COLO668 (cell line): Measurements from ENCODE around the gene ARMC2.
"Not testable (repeated sequence)": the region's sequence is repeated elsewhere in the genome, so short reads cannot be mapped to it uniquely, and the experiment has no call there.

Source experiments
- DNase-seq: peaks from one replicate; lab custom pipeline; 2025; ENCODE audit not compliant: unreplicated experiment; lab: John Stamatoyannopoulos, UW

ARMC2 gene

DNA sequence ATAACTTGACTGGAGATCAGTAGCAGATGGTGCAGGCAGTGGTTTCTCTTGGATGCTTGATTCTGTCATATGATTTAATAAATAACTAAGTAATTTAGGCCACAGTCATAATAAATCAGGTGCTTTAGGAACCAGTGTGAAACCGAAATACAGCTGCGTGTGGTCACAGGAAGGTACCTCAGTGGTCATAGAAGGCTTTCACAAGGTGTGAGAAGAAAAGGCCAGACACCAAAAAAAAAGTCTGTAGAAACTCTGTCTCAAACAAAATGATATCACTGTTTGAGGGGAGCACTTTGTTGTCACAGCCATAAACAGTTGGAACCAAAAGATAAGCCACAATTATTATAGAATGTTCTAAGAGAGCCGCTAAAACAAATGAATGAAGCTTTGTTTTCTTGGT is 56.5 kb downstream of the ARMC2 start:
- DNase-seq: no peak

GRCh38 chr6:108914235-108915022 is 66.2 kb downstream of the ARMC2 start:
- DNase-seq: peak; percentile 16

GRCh38 chr6:108915258-108915657 is 67.0 kb downstream of the ARMC2 start:
- DNase-seq: no peak

DNA sequence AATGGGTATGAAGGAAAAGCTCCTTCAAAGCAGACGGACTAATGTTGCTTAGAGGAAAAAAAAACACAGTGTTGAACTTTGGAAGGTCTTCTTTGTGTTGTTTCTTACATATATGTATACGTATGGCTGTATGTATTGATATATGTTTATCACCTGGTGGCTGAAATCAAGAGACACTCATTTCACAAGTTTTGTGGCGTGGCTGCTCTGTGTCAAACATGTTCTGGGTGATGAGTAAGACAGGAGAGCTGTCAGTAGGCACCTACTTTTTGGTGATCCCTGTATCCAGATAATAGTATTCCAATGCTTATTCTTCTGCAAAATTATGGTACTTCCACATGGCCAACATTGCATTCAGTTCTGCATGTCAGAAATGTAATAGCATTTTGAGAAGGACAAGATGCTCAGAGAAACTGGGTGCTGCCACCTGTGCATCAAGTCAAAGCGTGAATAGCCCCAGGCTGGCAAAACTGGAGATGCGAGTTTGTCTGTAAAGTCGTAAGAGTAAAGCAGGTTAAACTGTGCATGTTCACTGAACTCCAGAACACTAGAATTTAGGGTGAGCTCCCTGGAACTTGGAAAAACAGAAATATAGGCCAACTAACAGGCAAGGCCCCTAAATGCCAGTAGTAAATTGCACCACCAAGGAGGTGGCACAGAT is 67.9 kb downstream of the ARMC2 start:
- no peak for DNase-seq

GRCh38 chr6:108920751-108921150 is 72.5 kb downstream of the ARMC2 start:
- DNase-seq: no peak

DNA sequence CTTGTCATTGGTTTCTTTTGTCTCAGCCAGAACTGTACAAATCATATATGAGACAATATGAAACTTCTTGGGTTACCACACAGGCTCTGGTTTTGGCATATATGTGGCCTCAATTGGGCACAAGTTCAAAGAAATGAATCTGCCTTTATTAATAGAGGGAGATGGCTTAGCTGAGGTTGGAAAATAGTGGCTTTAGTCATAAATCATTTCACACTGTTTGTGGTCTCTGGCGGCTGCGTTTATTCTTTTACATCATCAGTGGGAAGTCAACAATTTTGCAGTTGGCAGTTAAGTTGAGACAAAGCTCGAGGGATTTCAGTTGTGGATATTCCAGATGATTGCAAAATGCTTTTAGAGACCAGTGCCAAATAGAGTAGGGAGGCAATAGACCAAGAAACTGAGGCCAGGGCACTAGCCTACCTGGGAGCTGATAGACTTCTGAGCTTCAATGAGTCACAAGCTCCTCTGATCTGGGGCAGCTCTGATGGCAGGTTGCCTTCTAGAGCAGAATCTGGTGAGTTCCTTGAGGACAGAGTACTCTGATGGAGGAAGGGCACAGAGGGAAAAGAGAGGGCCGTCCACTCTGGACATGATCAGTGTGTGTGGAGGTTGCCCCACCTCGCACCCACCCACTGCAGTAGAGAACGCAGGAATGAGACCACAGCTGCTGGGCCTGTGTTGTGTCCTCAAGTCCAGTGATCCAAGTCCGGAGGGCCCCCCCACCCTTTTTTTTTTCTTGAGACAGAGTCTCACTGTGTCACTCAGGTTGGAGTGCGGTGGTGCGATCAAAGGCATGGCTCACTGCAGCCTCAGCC is 73.5 kb downstream of the ARMC2 start:
- no peak for DNase-seq

GRCh38 chr6:108922499-108922898 is 74.3 kb downstream of the ARMC2 start:
- DNase-seq: no peak

DNA sequence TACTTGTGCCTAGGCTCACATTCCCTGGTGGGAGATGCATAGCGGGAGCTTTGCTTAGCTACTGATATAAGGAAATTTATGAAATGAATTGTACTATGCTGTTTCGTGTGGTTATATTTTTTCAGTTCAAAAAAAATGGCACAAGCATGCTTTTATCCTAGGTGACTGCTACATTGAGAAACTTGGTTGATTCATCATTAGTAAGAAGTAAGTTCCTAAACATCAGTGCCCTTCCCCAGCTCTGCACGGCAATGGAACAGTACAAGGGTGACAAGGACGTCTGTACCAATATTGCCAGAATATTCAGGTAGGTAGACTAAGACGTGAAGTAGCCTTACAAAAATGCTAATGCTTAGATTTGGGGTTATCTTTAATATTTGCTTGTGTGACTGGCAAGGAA is 79.7 kb downstream of the ARMC2 start:
- no peak for DNase-seq

GRCh38 chr6:108928650-108929049 is 80.4 kb downstream of the ARMC2 start:
- DNase-seq: no peak

DNA sequence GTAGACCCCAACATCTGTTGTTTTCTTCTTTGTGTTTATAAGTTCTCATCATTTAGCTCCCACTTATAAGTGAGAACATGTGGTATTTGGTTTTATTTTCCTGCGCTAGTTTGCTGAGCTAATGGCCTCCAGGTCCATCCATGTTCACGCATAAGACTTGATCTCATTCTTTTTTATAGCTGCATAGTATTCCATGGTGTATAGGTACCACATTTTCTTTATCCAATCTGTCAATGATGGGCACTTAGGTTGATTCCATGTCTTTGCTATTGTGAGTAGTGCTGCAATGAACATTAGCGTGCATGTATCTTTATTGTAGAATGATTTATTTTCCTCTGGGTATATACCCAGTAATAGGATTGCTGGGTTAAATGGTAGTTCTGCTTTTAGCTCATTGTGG is 82.9 kb downstream of the ARMC2 start:
- DNase-seq: not testable (repeated sequence)

GRCh38 chr6:108937170-108937569 is 88.9 kb downstream of the ARMC2 start:
- no peak for DNase-seq

DNA sequence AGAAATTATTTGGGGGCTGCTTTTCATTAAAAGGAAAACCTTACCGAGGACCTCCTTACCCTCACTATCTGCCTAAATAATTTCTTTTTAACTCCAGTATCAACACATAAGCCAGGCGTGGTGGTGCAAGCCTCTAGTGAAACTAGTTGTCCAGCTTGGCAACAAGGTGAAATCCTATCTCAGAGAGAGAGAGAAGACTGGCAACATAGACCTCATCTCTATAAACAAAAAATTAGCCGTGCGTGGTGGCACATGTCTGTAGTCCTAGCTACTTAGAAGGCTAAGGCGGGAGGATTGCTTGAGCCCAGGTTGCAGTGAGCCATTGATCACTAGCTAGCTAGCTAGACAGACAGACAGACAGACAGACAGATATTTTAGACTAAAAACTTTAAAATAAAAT is 92.5 kb downstream of the ARMC2 start:
- no peak for DNase-seq

DNA sequence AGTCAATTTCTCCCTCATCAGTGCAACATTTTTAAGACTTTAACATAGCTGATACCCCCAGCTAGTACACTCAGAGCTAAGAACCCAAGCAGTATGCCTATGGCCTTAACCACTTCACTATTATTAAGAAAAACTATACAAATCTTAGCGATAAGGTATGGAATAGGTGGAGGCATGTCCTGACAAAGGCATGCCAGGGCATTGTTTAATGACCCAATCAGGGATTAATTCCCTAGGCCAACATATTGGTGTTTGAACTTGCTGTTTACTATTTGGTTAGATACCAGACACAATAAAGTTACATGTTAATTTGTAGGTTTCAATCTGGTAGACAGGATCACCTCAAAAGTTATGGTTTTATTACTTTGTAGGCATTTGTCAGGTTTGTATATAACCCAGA is 93.1 kb downstream of the ARMC2 start:
- DNase-seq: no peak

GRCh38 chr6:108941859-108942258 is 93.6 kb downstream of the ARMC2 start:
- DNase-seq: no peak

GRCh38 chr6:108942556-108943492 is 94.6 kb downstream of the ARMC2 start:
- no peak for DNase-seq

- no peak for DNase-seq
Observed at GRCh38 chr6:108944071-108944470, 95.8 kb downstream of the ARMC2 start.

DNA sequence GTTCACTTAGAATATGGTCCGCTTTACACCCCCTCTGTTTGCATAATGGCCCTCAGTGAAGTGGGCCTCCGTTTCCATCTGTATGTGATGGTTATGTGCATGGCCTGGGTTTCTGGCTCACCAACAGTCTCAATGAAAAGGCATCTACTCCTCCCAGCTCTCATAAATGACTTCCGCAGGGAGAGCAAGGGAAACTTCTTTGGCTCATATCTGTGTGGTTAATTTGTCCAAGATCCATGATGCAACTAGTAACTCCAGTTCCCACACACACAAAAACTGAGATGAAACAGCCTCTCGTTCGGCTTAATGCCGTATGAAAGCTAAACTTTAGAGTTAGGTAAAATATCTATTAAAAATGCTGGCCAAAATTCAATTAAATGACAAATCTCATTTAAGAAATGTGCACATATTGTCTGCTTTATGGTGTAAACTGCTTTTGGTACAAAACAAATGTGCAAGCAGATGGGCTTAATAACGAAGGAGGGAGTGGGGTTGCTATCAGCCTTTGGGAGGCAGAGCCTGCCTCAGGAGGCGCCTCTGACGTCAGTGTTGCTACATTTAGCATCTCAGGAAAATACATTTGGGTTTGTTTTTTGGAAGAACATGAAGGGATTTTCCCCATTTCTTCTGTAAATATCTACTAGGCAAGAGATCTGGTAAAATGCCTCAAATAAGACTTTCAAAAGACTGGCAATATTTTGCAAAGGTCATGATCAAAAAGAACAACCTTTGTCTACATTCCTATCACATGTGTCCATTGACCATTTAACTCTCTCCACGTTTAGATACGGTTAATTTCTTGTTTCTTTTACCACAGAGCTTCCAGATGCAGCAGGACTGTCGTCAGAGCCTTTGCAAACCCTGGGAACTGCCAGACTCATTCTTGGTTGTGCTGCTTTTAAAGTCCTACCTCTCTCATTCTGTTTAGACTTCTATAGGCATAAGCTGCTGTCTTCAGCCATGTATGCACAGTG is 96.8 kb downstream of the ARMC2 start:
- no peak for DNase-seq

DNA sequence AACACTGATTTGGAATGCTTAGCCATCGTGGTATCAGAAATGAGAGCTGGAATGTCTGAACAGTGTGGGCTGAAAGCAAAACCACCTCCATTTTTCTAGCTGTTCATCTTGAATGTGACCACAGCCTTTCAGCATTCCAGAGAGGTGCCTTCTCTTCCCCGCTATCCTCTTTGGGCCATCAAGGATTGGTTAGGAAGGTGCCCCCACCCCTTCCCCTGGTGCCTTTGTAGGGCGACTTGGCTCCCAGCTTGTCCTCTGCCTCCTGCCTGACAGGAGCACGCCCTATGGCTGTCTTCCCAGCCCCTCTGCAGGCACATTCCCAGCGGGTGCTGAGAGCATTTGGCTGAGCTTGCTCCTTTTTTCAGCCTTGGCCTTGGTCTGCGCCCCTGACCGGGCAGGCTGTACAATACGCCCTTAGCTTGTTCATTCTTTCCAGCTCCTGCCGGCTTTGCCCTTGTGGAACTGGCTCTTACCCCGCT is 97.5 kb downstream of the ARMC2 start:
- DNase-seq: no peak

GRCh38 chr6:108946695-108947094 is 98.5 kb downstream of the ARMC2 start:
- DNase-seq: no peak
